ENCODE measurements around the gene MAP7.

- TF ChIP-seq POLR2A (IDR thresholded peaks at IDR 0.05; ENCODE audit: low read depth, low read length) (no peak), POLR2AphosphoS5 (IDR thresholded peaks at IDR 0.05; ENCODE audit: low read depth, low read length) (no peak), TAF1 (IDR thresholded peaks at IDR 0.05; ENCODE audit: low read depth, low read length) (no peak), PAX5 (IDR thresholded peaks at IDR 0.05; ENCODE audit: insufficient read depth, low read length, severe bottlenecking) (no peak), SPI1 (IDR thresholded peaks at IDR 0.05; ENCODE audit: low read depth, low read length) (no peak)
Observed at GRCh38 chr6:136599329-136600011, 49.2 kb upstream of the MAP7 start.

All from GM12891 (cell line).